Measurements from ENCODE around the gene HOXD10.

Gene HOXD10

GRCh38 chr2:176160251-176160985 lies 43.8 kb downstream of the HOXD10 start:
- Mint-ChIP-seq H3K9me3 (peaks cover 2% of the 10 kb centered on the region), H3K27ac (no peak overlapping the region), H3K27me3 (peaks cover 93% of the 10 kb centered on the region), H3K4me3 (no peak overlapping the region), H3K4me1 (peaks cover 13% of the 10 kb centered on the region), H3K36me3 (no peaks in the 10 kb centered on the region)
- no peak for ATAC-seq

DNA sequence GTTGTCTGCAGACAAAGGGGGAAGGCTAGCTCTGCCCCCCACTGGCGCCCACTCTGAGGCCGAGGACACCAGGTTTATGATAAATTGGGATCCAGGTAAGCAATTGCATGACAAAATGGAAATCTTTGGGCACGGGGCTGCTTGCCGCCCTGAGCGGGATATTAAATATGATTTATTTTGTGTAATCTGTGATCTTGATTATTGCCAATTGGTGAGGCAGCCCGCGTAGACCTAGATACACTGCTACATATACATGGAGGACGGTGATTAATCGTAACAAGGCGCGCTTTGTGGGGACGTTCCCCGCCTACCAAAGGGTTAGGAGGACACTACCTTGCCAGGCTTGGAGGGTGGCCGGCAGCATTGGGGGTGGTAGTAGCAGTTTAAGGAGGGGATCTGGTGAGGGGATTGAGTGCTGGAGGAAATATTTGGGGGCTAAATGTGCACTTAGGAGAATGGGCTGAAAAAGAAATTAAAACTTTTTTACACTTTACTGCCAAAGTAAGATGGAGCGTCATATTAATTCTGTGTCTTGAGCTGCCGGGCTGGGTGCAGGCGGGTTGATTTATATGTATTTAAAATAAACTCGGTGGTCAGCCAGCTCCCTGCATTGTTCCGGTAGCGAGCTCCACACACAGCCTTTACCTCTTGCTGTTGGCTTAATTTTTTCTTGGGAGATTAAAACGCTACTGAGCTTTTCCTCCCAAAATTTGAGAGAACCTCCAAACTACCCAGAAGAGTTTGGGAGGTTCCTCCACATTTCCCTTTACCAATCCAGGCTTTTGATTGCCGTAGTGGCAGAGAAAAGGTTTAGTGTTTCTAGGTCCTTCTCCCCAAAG lies 44.6 kb downstream of the HOXD10 start:
- H3K27ac Mint-ChIP-seq: no peak overlapping the region
- peaks cover 93% of the 10 kb centered on the region for H3K27me3 Mint-ChIP-seq
- no peaks in the 10 kb centered on the region for H3K36me3 Mint-ChIP-seq
- H3K4me1 Mint-ChIP-seq: peaks cover 13% of the 10 kb centered on the region
- ATAC-seq: no peak
- no peak overlapping the region for H3K4me3 Mint-ChIP-seq
- peaks cover 2% of the 10 kb centered on the region for H3K9me3 Mint-ChIP-seq

- Mint-ChIP-seq H3K9me3 (peaks cover 2% of the 10 kb centered on the region), H3K4me1 (peaks cover 13% of the 10 kb centered on the region), H3K27ac (no peak overlapping the region), H3K27me3 (peaks cover 97% of the 10 kb centered on the region), H3K4me3 (no peak overlapping the region), H3K36me3 (no peaks in the 10 kb centered on the region)
- ATAC-seq: no peak
Measured at GRCh38 chr2:176161825-176162626, 45.4 kb downstream of the HOXD10 start.

DNA sequence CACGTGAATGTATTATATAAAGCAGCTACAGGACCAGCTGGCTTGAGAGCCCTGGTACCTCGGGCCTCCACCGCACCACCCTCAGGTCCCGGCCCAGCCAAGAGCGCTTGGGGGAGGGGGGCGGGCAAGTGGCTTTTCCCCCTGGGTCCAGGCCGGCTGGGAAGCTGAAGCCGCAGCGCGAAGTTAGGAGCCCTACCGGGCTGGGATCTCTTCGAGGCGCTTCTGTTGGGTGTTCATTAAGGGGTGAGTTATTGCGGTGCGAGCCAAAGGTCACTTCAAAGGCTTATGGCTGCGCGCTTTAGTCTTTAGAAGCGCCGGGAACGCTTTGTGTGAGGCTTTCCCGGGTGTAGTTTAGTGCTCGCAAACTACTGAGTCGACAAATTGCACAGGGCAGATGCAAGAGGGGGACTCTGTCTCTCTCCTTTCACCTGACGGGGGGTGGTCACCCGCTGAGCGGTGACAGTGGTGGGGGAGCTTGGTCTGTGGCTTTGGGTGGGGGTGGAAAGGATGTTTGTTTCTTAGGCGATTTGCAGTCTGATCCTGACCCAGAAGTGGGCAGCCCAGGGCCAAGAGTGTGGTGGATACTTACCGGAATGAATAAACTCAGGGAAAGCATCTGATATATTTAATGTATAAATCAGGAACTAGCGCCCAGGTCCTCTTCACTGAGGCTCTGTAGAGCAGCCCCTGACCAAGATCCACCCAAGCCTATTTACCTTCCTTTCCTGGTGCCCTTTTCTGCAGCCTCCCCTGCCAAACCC lies 46.5 kb downstream of the HOXD10 start:
- Mint-ChIP-seq H3K36me3 (no peaks in the 10 kb centered on the region), H3K4me1 (peaks cover 5% of the 10 kb centered on the region), H3K4me3 (no peak overlapping the region), H3K27ac (no peak overlapping the region), H3K27me3 (peaks cover 97% of the 10 kb centered on the region), H3K9me3 (peaks cover 2% of the 10 kb centered on the region)
- no peak for ATAC-seq

GRCh38 chr2:176163672-176164056 lies 47.1 kb downstream of the HOXD10 start:
- Mint-ChIP-seq H3K27me3 (peaks cover 96% of the 10 kb centered on the region), H3K4me1 (no peaks in the 10 kb centered on the region), H3K9me3 (peaks cover 2% of the 10 kb centered on the region), H3K36me3 (no peaks in the 10 kb centered on the region), H3K27ac (no peak overlapping the region), H3K4me3 (no peak overlapping the region)
- ATAC-seq: no peak

DNA sequence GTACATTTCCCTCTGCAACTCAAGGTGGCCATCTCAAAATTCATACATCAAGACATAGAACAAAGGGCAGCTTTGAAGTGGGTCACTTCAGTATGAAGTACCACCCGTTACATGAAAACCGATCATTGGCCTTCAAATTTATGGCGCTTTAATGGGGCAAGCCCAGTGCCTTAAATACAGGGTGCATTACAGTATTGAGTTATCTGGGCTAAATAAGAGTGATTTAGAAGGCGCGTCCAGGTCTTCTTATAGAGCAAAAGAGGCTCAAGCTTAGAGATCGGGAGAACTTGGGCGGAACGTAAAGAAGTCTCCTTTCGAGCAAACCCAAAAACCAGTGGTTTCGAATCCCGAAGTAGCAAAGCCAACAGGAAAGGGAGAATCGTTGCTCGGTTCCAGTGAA lies 47.6 kb downstream of the HOXD10 start:
- Mint-ChIP-seq H3K4me1 (no peaks in the 10 kb centered on the region), H3K27ac (no peak overlapping the region), H3K27me3 (peaks cover 96% of the 10 kb centered on the region), H3K36me3 (no peaks in the 10 kb centered on the region), H3K9me3 (peaks cover 2% of the 10 kb centered on the region), H3K4me3 (no peak overlapping the region)
- no peak for ATAC-seq

GRCh38 chr2:176164611-176165369 lies 48.2 kb downstream of the HOXD10 start:
- H3K27me3 Mint-ChIP-seq: peaks cover 96% of the 10 kb centered on the region
- peaks cover 2% of the 10 kb centered on the region for H3K9me3 Mint-ChIP-seq
- no peaks in the 10 kb centered on the region for H3K36me3 Mint-ChIP-seq
- no peak for ATAC-seq
- no peak overlapping the region for H3K27ac Mint-ChIP-seq
- no peak overlapping the region for H3K4me3 Mint-ChIP-seq
- H3K4me1 Mint-ChIP-seq: no peaks in the 10 kb centered on the region

GRCh38 chr2:176165370-176166050 lies 48.9 kb downstream of the HOXD10 start:
- no peak for ATAC-seq
- no peak overlapping the region for H3K4me3 Mint-ChIP-seq
- no peak overlapping the region for H3K27ac Mint-ChIP-seq

DNA sequence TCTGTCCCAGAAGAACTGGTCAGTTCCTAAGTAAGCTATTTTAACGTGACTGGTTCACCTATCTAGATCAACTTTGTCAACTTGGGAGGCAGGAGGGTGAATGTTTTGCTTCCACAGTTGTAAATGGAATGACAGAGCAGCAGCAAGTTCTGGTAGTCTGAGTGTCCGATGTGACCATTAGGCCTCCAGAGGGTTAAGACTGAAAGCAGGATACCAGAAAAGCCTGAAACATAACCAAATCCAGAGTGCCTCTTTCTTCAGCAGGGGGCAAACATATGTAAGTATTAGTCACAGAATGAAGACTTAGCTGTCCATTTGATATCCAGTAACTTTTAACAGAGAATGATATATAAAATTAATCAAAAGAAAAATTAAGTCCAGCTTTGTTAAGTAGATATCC lies 49.7 kb downstream of the HOXD10 start:
- Mint-ChIP-seq H3K27ac (no peak overlapping the region), H3K9me3 (peaks cover 2% of the 10 kb centered on the region), H3K27me3 (peaks cover 96% of the 10 kb centered on the region), H3K4me1 (no peaks in the 10 kb centered on the region), H3K4me3 (no peak overlapping the region), H3K36me3 (no peaks in the 10 kb centered on the region)
- no peak for ATAC-seq

More at GRCh38 chr2:176165370-176166050, 48.9 kb downstream of the HOXD10 start:
- Mint-ChIP-seq H3K4me1 (no peaks in the 10 kb centered on the region), H3K9me3 (peaks cover 2% of the 10 kb centered on the region), H3K36me3 (no peaks in the 10 kb centered on the region), H3K27me3 (peaks cover 96% of the 10 kb centered on the region)

GRCh38 chr2:176167398-176167797 lies 50.8 kb downstream of the HOXD10 start:
- H3K9me3 Mint-ChIP-seq: peaks cover 2% of the 10 kb centered on the region
- no peak for ATAC-seq
- H3K4me3 Mint-ChIP-seq: no peak overlapping the region
- no peak overlapping the region for H3K27ac Mint-ChIP-seq
- no peaks in the 10 kb centered on the region for H3K36me3 Mint-ChIP-seq
- peaks cover 96% of the 10 kb centered on the region for H3K27me3 Mint-ChIP-seq
- H3K4me1 Mint-ChIP-seq: peaks cover 6% of the 10 kb centered on the region

- H3K27ac Mint-ChIP-seq: no peak overlapping the region
- peaks cover 1% of the 10 kb centered on the region for H3K9me3 Mint-ChIP-seq
- H3K4me3 Mint-ChIP-seq: no peak overlapping the region
- no peaks in the 10 kb centered on the region for H3K36me3 Mint-ChIP-seq
- peaks cover 96% of the 10 kb centered on the region for H3K27me3 Mint-ChIP-seq
- ATAC-seq: no peak
- H3K4me1 Mint-ChIP-seq: peaks cover 6% of the 10 kb centered on the region
Measured at GRCh38 chr2:176169181-176169580, 52.6 kb downstream of the HOXD10 start.
